GM19452 (cell line): ENCODE results near the gene ENTREP3.
"Not testable (repeated sequence)": the region's sequence is repeated elsewhere in the genome, so short reads cannot be mapped to it uniquely, and the experiment has no call there.

Experiments
- ATAC-seq: cut with Tn5 transposase; IDR thresholded peaks from one replicate; pipeline ENCODE4 v1.9.1; 2021; ENCODE audit not compliant: unreplicated experiment

The ENTREP3 gene

GRCh38 chr1:155253208-155253607 is 2.1 kb downstream of the ENTREP3 start:
- no peak for ATAC-seq

- ATAC-seq: no peak
These were observed 3.7 kb downstream of the ENTREP3 start for GRCh38 chr1:155251566-155251965.

GRCh38 chr1:155250633-155251449 is 4.4 kb downstream of the ENTREP3 start:
- peak; percentile 80 for ATAC-seq

GRCh38 chr1:155250246-155250632 is 5.0 kb downstream of the ENTREP3 start:
- peak; percentile 13 for ATAC-seq

GRCh38 chr1:155247667-155248553 is 7.4 kb downstream of the ENTREP3 start:
- no peak for ATAC-seq

- ATAC-seq: not testable (repeated sequence)
These were observed 8.5 kb downstream of the ENTREP3 start for GRCh38 chr1:155246796-155247195.

- ATAC-seq: no peak
These were observed 10.1 kb downstream of the ENTREP3 start for GRCh38 chr1:155245163-155245524.

- peak; percentile 83 for ATAC-seq
These were observed 10.7 kb downstream of the ENTREP3 start for GRCh38 chr1:155244368-155245162.

- ATAC-seq: no peak
These were observed 12.4 kb downstream of the ENTREP3 start for GRCh38 chr1:155242805-155243358.

- no peak for ATAC-seq
These were observed 13.4 kb downstream of the ENTREP3 start for GRCh38 chr1:155241841-155242264.

GRCh38 chr1:155241069-155241679 is 14.1 kb downstream of the ENTREP3 start:
- ATAC-seq: no peak

GRCh38 chr1:155236451-155236850 is 18.8 kb downstream of the ENTREP3 start:
- no peak for ATAC-seq

GRCh38 chr1:155235375-155235774 is 19.9 kb downstream of the ENTREP3 start:
- not testable (repeated sequence) for ATAC-seq

- ATAC-seq: not testable (repeated sequence)
These were observed 21.8 kb downstream of the ENTREP3 start for GRCh38 chr1:155233502-155233901.

GRCh38 chr1:155232001-155232978 is 23.0 kb downstream of the ENTREP3 start:
- ATAC-seq: not testable (repeated sequence)

- ATAC-seq: not testable (repeated sequence)
These were observed 24.0 kb downstream of the ENTREP3 start for GRCh38 chr1:155231302-155231701.

GRCh38 chr1:155228096-155228427 is 27.2 kb downstream of the ENTREP3 start:
- ATAC-seq: no peak

GRCh38 chr1:155227261-155228095 is 27.8 kb downstream of the ENTREP3 start:
- peak; percentile 81 for ATAC-seq
